HepG2 (cell line): ENCODE data around the gene TJAP1. TPM values are rescaled to one million over a fixed set of nuclear protein-coding genes. Genes with fewer than 3 reads are reported as not detected.

Experiments
- ARHGAP35 ChIP-seq: sonication (generic); formaldehyde crosslinking; IDR thresholded peaks from 2 replicates; pipeline ENCODE4 v1.9.0; 2022; ENCODE audit warnings: mild to moderate bottlenecking, inconsistent platforms, moderate library complexity, missing genetic modification reagents, borderline replicate concordance
- BCL6 ChIP-seq: IDR thresholded peaks from 2 replicates; pipeline ENCODE4 v1.6.1; 2016; ENCODE audit warnings: missing genetic modification reagents, missing compliant biosample characterization
- BCLAF1 ChIP-seq: fragments of 450-650 bp; IDR thresholded peaks from 2 replicates; pipeline ENCODE4 v1.6.1; 2017; ENCODE audit warnings: mild to moderate bottlenecking
- CAMTA2 ChIP-seq: sonication (generic); formaldehyde crosslinking; IDR thresholded peaks from 2 replicates; pipeline ENCODE4 v1.4.0; 2020; ENCODE audit warnings: mild to moderate bottlenecking, missing genetic modification reagents, borderline replicate concordance
- ETS1 ChIP-seq: sonication (generic); formaldehyde crosslinking; IDR thresholded peaks from 2 replicates; pipeline ENCODE4 v1.4.0; 2020; ENCODE audit warnings: missing genetic modification reagents
- JUND ChIP-seq: sonication (generic); formaldehyde crosslinking; IDR thresholded peaks from 2 replicates; pipeline ENCODE4 v1.8.0; 2022; ENCODE audit warnings: mild to moderate bottlenecking, missing genetic modification reagents
- MED8 ChIP-seq: sonication (generic); formaldehyde crosslinking; IDR thresholded peaks from 2 replicates; pipeline ENCODE4 v1.8.1; 2023; ENCODE audit warnings: mild to moderate bottlenecking, missing genetic modification reagents; ENCODE audit not compliant: insufficient replicate concordance
- NKX3-1 ChIP-seq: sonication (generic); formaldehyde crosslinking; IDR thresholded peaks from 2 replicates; pipeline ENCODE4 v1.5.0; 2020; ENCODE audit warnings: missing genetic modification reagents
- NONO ChIP-seq, 2 experiments: fragments of 450-650 bp in 1 of 2; sonication (generic) in 1 of 2; formaldehyde crosslinking in 1 of 2; IDR thresholded peaks in 1 of 2; conservative IDR thresholded peaks in 1 of 2; 2 replicates each; pipeline versions ENCODE4 v1.6.1 to v1.8.0; 2017 to 2022; ENCODE audit warnings: mild to moderate bottlenecking in 1 of 2, missing genetic modification reagents in 1 of 2, moderate library complexity in 1 of 2
- PTBP1 ChIP-seq: fragments of 200-400 bp; formaldehyde crosslinking; IDR thresholded peaks from 2 replicates; pipeline ENCODE4 v1.6.1; 2018; ENCODE audit warnings: low read length, low read depth; ENCODE audit not compliant: poor library complexity, severe bottlenecking
- YY1 ChIP-seq: IDR thresholded peaks from 2 replicates; pipeline ENCODE4 v1.6.1; 2011; ENCODE audit warnings: low read length, low read depth, moderate library complexity, mild to moderate bottlenecking; ENCODE audit not compliant: insufficient read depth, insufficient replicate concordance
- ZBTB3 ChIP-seq: sonication (generic); formaldehyde crosslinking; IDR thresholded peaks from 2 replicates; pipeline ENCODE4 v1.4.0; 2020; ENCODE audit warnings: low read depth, mild to moderate bottlenecking, moderate library complexity, missing genetic modification reagents, borderline replicate concordance
- ZFP36 ChIP-seq: fragments of 150-350 bp; IDR thresholded peaks from 2 replicates; pipeline ENCODE4 v1.6.1; 2018; ENCODE audit warnings: borderline replicate concordance, low read length, low read depth; ENCODE audit not compliant: partially characterized antibody
- ZNF550 ChIP-seq: sonication (generic); formaldehyde crosslinking; IDR thresholded peaks from 2 replicates; pipeline ENCODE4 v1.4.0; 2020; ENCODE audit warnings: mild to moderate bottlenecking, missing genetic modification reagents, borderline replicate concordance
- ZNF567 ChIP-seq: sonication (generic); formaldehyde crosslinking; IDR thresholded peaks from 2 replicates; pipeline ENCODE4 v1.8.1; 2023; ENCODE audit warnings: mild to moderate bottlenecking, missing genetic modification reagents, borderline replicate concordance
- ZNF646 ChIP-seq: sonication (generic); formaldehyde crosslinking; IDR thresholded peaks from 2 replicates; pipeline ENCODE4 v1.9.0; 2021; ENCODE audit warnings: mild to moderate bottlenecking, missing genetic modification reagents
- ZNF883 ChIP-seq: sonication (generic); formaldehyde crosslinking; IDR thresholded peaks from 2 replicates; pipeline ENCODE4 v1.5.1; 2020; ENCODE audit warnings: mild to moderate bottlenecking, missing genetic modification reagents; ENCODE audit errors: not compliant biosample characterization
- polyA plus RNA-seq, 8 experiments: library from polyadenylated mRNA; depleted of rRNA in 3 of 8; stranded (reverse) in 7 of 8; unstranded in 1 of 8; fragments of >200 nt; fragmentation: Illumina TruSeq in 4 of 8; extraction: Trizol in 4 of 8; gene quantifications; 2 replicates each; pipeline versions ENCODE4 v1.2.1 to v1.2.3, GENCODE V29; 2011 to 2016; ENCODE audit warnings: low read depth in 4 of 8, missing spikeins in 1 of 8, mixed read lengths in 1 of 8; ENCODE audit not compliant: insufficient read depth in 1 of 8
- total RNA-seq, 5 experiments: library from RNA; depleted of rRNA; stranded (reverse); fragments of >200 nt; fragmentation: Illumina TruSeq; extraction: Trizol; gene quantifications; 2 replicates each; pipeline ENCODE4 v1.2.3, GENCODE V29; 2016; ENCODE audit warnings: low read depth in 1 of 5

Gene TJAP1
- total and polyA plus RNA-seq, 2 of the 13 experiments (the other 11 are each of a cell fraction or from before 2014, with no cell fraction given): 15.7 to 41.6 TPM

GRCh38 chr6:43477235-43478007, at the start of gene TJAP1 (continued):
- TF ChIP-seq ZNF567 (peak; percentile 11; the same call in 1 of the 2 replicates), BCLAF1 (no peak), ZNF550 (CRISPR knock-in tag) (no peak), ARHGAP35 (CRISPR knock-in tag) (no peak), PTBP1 (no peak), ZNF883 (CRISPR knock-in tag) (peak; percentile 60), MED8 (CRISPR knock-in tag) (peak; percentile 75), CAMTA2 (CRISPR knock-in tag) (no peak), YY1 (peak; percentile 99), BCL6 (CRISPR knock-in tag) (peak; percentile 52; the same call in 1 of the 2 replicates), JUND (peak; percentile 68; the same call in 1 of the 2 replicates), ZFP36 (no peak), ETS1 (CRISPR knock-in tag) (no peak), ZNF646 (CRISPR knock-in tag) (no peak), NONO (IDR thresholded peaks at IDR 0.05) (no peak), NONO (CRISPR knock-in tag; conservative IDR thresholded peaks at IDR 0.05) (peak; percentile 92), ZBTB3 (CRISPR knock-in tag) (peak; percentile 28; the same call in 1 of the 2 replicates), NKX3-1 (0 out of 2 replicates have a peak, but pooled peaks have one; percentile 66)
